Liver (tissue), 9 donors: ENCODE results near the gene NADSYN1. TPM values are rescaled to one million over a fixed set of nuclear protein-coding genes. Genes with fewer than 3 reads are reported as not detected.

Experiments used
- DNase-seq: peaks from one replicate; pipeline ENCODE4 v3.0.0-alpha.2; 2017; ENCODE audit warnings: low spot score
- H3K27ac ChIP-seq, 2 donors: one replicate each; pipeline ENCODE4 v1.7.0; 2013; ENCODE audit warnings: inconsistent platforms in 2 of 2, low read length in 2 of 2, control low read depth in 1 of 2, low read depth in 1 of 2, mild to moderate bottlenecking in 1 of 2
- H3K27me3 ChIP-seq, 4 donors: one replicate each; pipeline versions ENCODE4 v1.6.1 to v1.7.0; 2013; ENCODE audit warnings: low read length in 3 of 4, inconsistent platforms in 1 of 4, mild to moderate bottlenecking in 1 of 4, moderate library complexity in 1 of 4; ENCODE audit not compliant: control insufficient read depth in 4 of 4, insufficient read depth in 4 of 4
- H3K36me3 ChIP-seq, 4 donors: one replicate each; pipeline versions ENCODE4 v1.6.1 to v1.7.0; 2013; ENCODE audit warnings: low read length in 3 of 4, mild to moderate bottlenecking in 3 of 4, low read depth in 1 of 4, moderate library complexity in 1 of 4; ENCODE audit not compliant: control insufficient read depth in 4 of 4, insufficient read depth in 3 of 4
- H3K4me1 ChIP-seq, 4 donors: one replicate each; pipeline versions ENCODE4 v1.6.1 to v1.7.0; 2013; ENCODE audit warnings: low read length in 3 of 4, mild to moderate bottlenecking in 3 of 4, moderate library complexity in 1 of 4; ENCODE audit not compliant: control insufficient read depth in 4 of 4, insufficient read depth in 4 of 4
- H3K4me3 ChIP-seq, 3 donors: one replicate each; pipeline versions ENCODE4 v1.6.1 to v1.7.0; 2013; ENCODE audit warnings: low read length in 3 of 3, control low read depth in 1 of 3, low read depth in 1 of 3, mild to moderate bottlenecking in 1 of 3
- H3K9ac ChIP-seq, 2 donors: one replicate each; pipeline ENCODE4 v1.7.0; 2013; ENCODE audit warnings: low read length in 2 of 2, mild to moderate bottlenecking in 2 of 2, moderate library complexity in 2 of 2, control low read depth in 1 of 2, low read depth in 1 of 2
- H3K9me3 ChIP-seq, 4 donors: one replicate each; pipeline versions ENCODE4 v1.6.1 to v1.7.0; 2013; ENCODE audit warnings: low read length in 3 of 4; ENCODE audit not compliant: control insufficient read depth in 4 of 4
- ATF3 ChIP-seq: IDR thresholded peaks from 2 replicates; pipeline ENCODE4 v1.6.1; 2016; ENCODE audit warnings: antibody characterized with exemption
- CTCF ChIP-seq: fragments of 150-350 bp; IDR thresholded peaks from 2 replicates; pipeline ENCODE4 v1.5.1; 2017; ENCODE audit warnings: improper control_type of control experiment, low read depth, low read length; ENCODE audit not compliant: missing input control
- EGR1 ChIP-seq, 2 donors: IDR thresholded peaks; 2 replicates each; pipeline ENCODE4 v1.6.1; 2016 to 2018; ENCODE audit warnings: antibody characterized with exemption in 2 of 2, low read depth in 2 of 2
- FOXA1 ChIP-seq: IDR thresholded peaks from 2 replicates; pipeline ENCODE4 v1.6.1; 2016; ENCODE audit warnings: antibody characterized with exemption
- FOXA2 ChIP-seq: IDR thresholded peaks from 2 replicates; pipeline ENCODE4 v1.6.1; 2016; ENCODE audit warnings: antibody characterized with exemption
- HNF4G ChIP-seq: IDR thresholded peaks from 2 replicates; pipeline ENCODE4 v1.6.1; 2016; ENCODE audit warnings: antibody characterized with exemption
- JUND ChIP-seq, 2 donors: IDR thresholded peaks; 2 replicates each; pipeline ENCODE4 v1.6.1; 2016; ENCODE audit warnings: antibody characterized with exemption in 2 of 2
- MAX ChIP-seq: IDR thresholded peaks from 2 replicates; pipeline ENCODE4 v1.6.1; 2016; ENCODE audit warnings: antibody characterized with exemption
- NR2F2 ChIP-seq: IDR thresholded peaks from 2 replicates; pipeline ENCODE4 v1.6.1; 2016; ENCODE audit warnings: antibody characterized with exemption
- RAD21 ChIP-seq, 2 donors: IDR thresholded peaks; 2 replicates each; pipeline ENCODE4 v1.6.1; 2016; ENCODE audit warnings: antibody characterized with exemption in 2 of 2, mild to moderate bottlenecking in 2 of 2
- REST ChIP-seq: IDR thresholded peaks from 2 replicates; pipeline ENCODE4 v1.6.1; 2016; ENCODE audit warnings: antibody characterized with exemption, mild to moderate bottlenecking
- RXRA ChIP-seq, 2 donors: IDR thresholded peaks; 2 replicates each; pipeline ENCODE4 v1.6.1; 2017 to 2018; ENCODE audit warnings: antibody characterized with exemption in 2 of 2, mild to moderate bottlenecking in 1 of 2
- SP1 ChIP-seq: IDR thresholded peaks from 2 replicates; pipeline ENCODE4 v1.6.1; 2018; ENCODE audit warnings: antibody characterized with exemption, mild to moderate bottlenecking
- YY1 ChIP-seq: IDR thresholded peaks from 2 replicates; pipeline ENCODE4 v1.6.1; 2016; ENCODE audit warnings: antibody characterized with exemption, mild to moderate bottlenecking
- ZBTB33 ChIP-seq: IDR thresholded peaks from 2 replicates; pipeline ENCODE4 v1.6.1; 2016; ENCODE audit warnings: antibody characterized with exemption
- WGBS: extraction: QIAGEN DNeasy Blood & Tissue Kit; methylation state at CpG from one replicate; pipeline ENCODE4 v1.1.7; 2013; 5-methylcytosine and 5-hydroxymethylcytosine counted together
- polyA plus RNA-seq, 2 donors: library from polyadenylated mRNA; stranded (reverse) in 1 of 2; unstranded in 1 of 2; fragments of 200-250 nt in 1 of 2; fragments of >200 nt in 1 of 2; fragmentation: Nextera tagmentation in 1 of 2; extraction: Ambion mirVana in 1 of 2; gene quantifications; one replicate each; pipeline versions ENCODE4 v1.2.1 to v1.2.3, GENCODE V29; 2013 to 2015
- total RNA-seq, 2 donors: library from RNA; depleted of rRNA; stranded (reverse); fragments of >200 nt; gene quantifications; one replicate each; pipeline ENCODE4 v1.2.3, GENCODE V29; 2014
- donor health status: healthy.
- donor health status: healthy.
- donor health status: healthy.
- donor health status: healthy.
- donor health status: healthy.

NADSYN1 gene
- total and polyA plus RNA-seq, 4 donors, result 16.6 to 33.6 (median 22.2) TPM

- WGBS, result 92% methylated on average over 39 of the region's 39 CpGs
- H3K4me1 ChIP-seq, result peaks cover 2 to 48% (median 42%) of the 10 kb centered on the region in 4 donors
- DNase-seq, result no peak
- H3K36me3 ChIP-seq, result peaks cover 25 to 46% (median 35%) of the 10 kb centered on the region in 4 donors
- no peak for TF ChIP-seq NR2F2
- TF ChIP-seq SP1, result no peak
- no peak for TF ChIP-seq YY1
- no peak for TF ChIP-seq RXRA (IDR thresholded peaks at IDR 0.05)
- TF ChIP-seq FOXA1, result no peak
- no peak for TF ChIP-seq REST
- no peak for TF ChIP-seq HNF4G
- no peak for TF ChIP-seq CTCF
- TF ChIP-seq JUND (IDR thresholded peaks at IDR 0.05), result no peak
- no peak for TF ChIP-seq MAX
- no peak for TF ChIP-seq FOXA2
- no peak for TF ChIP-seq ATF3
- H3K9ac ChIP-seq, result no peak overlapping the region
- no peaks in the 10 kb centered on the region for H3K27me3 ChIP-seq
- no peaks in the 10 kb centered on the region for H3K9me3 ChIP-seq
- no peak overlapping the region for H3K4me3 ChIP-seq
- no peak overlapping the region for H3K27ac ChIP-seq
Measured at GRCh38 chr11:71435278-71435951, 17.6 kb upstream of the NADSYN1 start.

- Histone ChIP-seq H3K27ac (no peak overlapping the region), H3K36me3 (peaks cover 32 to 60% (median 42%) of the 10 kb centered on the region in 4 donors), H3K4me3 (no peak overlapping the region), H3K27me3 (no peaks in the 10 kb centered on the region), H3K4me1 (peaks cover 0 to 41% (median 36%) of the 10 kb centered on the region in 4 donors), H3K9ac (no peak overlapping the region), H3K9me3 (no peaks in the 10 kb centered on the region)
- WGBS, result 95% methylated on average over 8 of the region's 8 CpGs
- DNase-seq, result no peak
- TF ChIP-seq RAD21 (IDR thresholded peaks at IDR 0.05) (no peak), EGR1 (IDR thresholded peaks at IDR 0.05; ENCODE audit: low read depth in 2 of 2) (no peak), ZBTB33 (no peak), NR2F2 (no peak)
Measured at GRCh38 chr11:71436861-71437260, 16.1 kb upstream of the NADSYN1 start.
